Neutrophil (primary cell): ENCODE measurements around the gene ADCY9.

Experiments
- H3K27ac ChIP-seq: fragments of 200-600 bp; sonication (generic); 2 replicates; pipeline ENCODE4 v1.5.1; 2016; ENCODE audit warnings: mild to moderate bottlenecking, moderate library complexity
- H3K27me3 ChIP-seq: fragments of 200-600 bp; sonication (generic); 2 replicates; pipeline ENCODE4 v1.6.0; 2016; ENCODE audit warnings: mild to moderate bottlenecking
- H3K36me3 ChIP-seq: fragments of 200-600 bp; sonication (generic); 2 replicates; pipeline ENCODE4 v1.5.1; 2017
- H3K4me1 ChIP-seq, 2 experiments: fragments of 200-600 bp in 1 of 2; sonication (generic) in 1 of 2; 1 replicate in 1 of 2; 2 replicates in 1 of 2; pipeline versions ENCODE4 v1.5.1 to v1.6.1; 2013 to 2016; ENCODE audit warnings: low read depth in 1 of 2, low read length in 1 of 2, mild to moderate bottlenecking in 1 of 2, moderate library complexity in 1 of 2; ENCODE audit not compliant: control insufficient read depth in 1 of 2, insufficient read depth in 1 of 2
- H3K4me3 ChIP-seq, 2 experiments: fragments of 200-600 bp in 1 of 2; sonication (generic) in 1 of 2; 1 replicate in 1 of 2; 2 replicates in 1 of 2; pipeline ENCODE4 v1.5.1; 2013 to 2016; ENCODE audit warnings: low read depth in 1 of 2, low read length in 1 of 2, mild to moderate bottlenecking in 1 of 2, moderate library complexity in 1 of 2
- H3K9me3 ChIP-seq: fragments of 200-600 bp; sonication (generic); 2 replicates; pipeline ENCODE4 v1.5.1; 2016
- TF ChIP-seq, protein P1 (sequence below): fragments of 200-600 bp; sonication (generic); IDR thresholded peaks from 2 replicates; pipeline ENCODE4 v1.5.1; 2016; ENCODE audit warnings: antibody characterized with exemption

ADCY9 gene

DNA sequence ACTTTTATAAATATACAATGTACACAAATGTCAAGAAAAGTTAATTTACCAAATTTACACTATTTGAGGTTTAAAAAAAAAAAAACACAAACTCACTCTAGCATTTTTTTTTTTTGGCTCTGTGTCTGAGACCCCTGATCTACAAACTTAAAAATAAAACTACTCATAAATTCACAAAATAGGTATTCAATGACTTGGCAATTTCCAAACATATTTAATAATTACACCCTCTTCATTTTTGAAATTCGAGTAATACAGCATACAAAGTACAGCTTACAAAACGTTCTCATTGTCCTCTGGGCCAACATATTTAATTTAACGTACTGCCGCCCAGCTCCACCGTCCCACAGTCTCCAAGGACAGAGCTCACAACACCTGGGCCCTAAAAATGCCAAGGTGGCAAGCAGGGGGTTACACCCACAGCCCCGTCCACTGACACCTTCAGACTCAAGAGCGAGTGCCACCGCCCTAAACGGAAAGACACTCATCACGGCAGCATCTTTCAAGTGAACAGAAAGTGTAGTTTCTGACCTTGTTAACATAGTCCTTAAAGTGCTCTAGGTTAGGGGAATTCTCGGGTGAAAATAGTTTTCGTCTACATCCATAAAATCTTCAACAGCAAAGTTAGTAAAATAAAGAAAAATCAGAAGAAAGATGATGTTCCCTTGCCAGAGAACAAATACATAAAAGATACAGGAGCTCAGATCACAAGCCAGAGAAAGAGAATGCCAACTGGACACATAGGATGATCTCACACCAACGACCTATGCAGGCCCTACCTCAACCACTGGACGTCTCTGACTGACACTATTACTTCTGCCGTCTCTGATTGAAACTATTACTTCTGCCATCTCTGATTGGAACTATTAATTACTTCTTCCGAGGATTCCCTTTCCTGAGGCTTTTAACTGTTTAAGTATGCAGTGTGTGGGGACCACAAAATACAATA, 4.2 kb downstream of the ADCY9 start:
- peaks cover 5 to 9% of the 10 kb centered on the region in 2 experiments for H3K4me1 ChIP-seq
- H3K9me3 ChIP-seq: no peaks in the 10 kb centered on the region
- no peak overlapping the region for H3K27ac ChIP-seq
- H3K4me3 ChIP-seq: no peak overlapping the region
- TF ChIP-seq, protein P1, sequence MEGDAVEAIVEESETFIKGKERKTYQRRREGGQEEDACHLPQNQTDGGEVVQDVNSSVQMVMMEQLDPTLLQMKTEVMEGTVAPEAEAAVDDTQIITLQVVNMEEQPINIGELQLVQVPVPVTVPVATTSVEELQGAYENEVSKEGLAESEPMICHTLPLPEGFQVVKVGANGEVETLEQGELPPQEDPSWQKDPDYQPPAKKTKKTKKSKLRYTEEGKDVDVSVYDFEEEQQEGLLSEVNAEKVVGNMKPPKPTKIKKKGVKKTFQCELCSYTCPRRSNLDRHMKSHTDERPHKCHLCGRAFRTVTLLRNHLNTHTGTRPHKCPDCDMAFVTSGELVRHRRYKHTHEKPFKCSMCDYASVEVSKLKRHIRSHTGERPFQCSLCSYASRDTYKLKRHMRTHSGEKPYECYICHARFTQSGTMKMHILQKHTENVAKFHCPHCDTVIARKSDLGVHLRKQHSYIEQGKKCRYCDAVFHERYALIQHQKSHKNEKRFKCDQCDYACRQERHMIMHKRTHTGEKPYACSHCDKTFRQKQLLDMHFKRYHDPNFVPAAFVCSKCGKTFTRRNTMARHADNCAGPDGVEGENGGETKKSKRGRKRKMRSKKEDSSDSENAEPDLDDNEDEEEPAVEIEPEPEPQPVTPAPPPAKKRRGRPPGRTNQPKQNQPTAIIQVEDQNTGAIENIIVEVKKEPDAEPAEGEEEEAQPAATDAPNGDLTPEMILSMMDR: no peak
- no peaks in the 10 kb centered on the region for H3K36me3 ChIP-seq
- H3K27me3 ChIP-seq: peaks cover 28% of the 10 kb centered on the region

DNA sequence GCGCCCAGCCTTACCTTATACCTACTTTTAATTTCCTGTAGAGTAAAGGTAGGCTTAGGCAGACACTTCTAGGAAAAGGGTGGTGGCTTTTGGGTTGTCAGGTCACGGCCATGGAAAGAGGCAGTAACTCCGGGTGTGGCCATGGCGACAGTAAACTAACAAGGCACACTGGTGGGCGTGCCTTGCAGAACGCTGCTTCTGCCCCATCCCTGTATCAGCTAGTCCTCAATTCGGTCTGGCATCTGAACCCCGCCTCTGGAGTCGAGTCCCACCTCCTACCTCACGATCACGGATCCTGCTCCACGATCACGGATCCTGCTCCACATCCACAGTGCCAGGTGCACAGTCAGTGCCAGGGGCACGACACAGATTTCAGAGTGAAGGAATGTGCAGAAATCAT, 5.6 kb downstream of the ADCY9 start:
- TF ChIP-seq, protein P1: no peak
- Histone ChIP-seq H3K4me3 (no peak overlapping the region), H3K36me3 (no peaks in the 10 kb centered on the region), H3K4me1 (peaks cover 0 to 4% of the 10 kb centered on the region in 2 experiments), H3K27ac (no peak overlapping the region), H3K27me3 (peaks cover 22% of the 10 kb centered on the region), H3K9me3 (no peaks in the 10 kb centered on the region)

DNA sequence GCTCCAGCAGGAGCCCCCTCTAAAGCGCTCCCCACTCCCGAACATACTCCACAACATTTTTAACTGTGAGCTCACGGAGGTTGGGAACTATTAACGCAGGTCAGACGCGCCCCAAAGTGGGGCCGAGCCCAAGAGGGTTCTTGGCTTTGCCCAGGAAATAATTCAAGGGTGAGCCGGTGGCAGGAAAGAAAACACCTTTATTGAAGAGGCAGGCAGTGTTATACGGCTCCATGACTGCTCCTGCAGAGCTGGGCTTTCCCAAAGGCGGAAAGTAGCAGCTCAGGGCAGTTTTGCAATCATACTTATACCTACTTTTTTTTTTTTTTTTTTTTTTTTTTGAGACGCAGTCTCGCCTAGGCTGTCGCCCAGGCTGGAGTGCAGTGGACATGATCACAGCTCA, 6.2 kb downstream of the ADCY9 start:
- Histone ChIP-seq H3K36me3 (no peaks in the 10 kb centered on the region), H3K27ac (no peak overlapping the region), H3K4me3 (no peak overlapping the region), H3K27me3 (peaks cover 16% of the 10 kb centered on the region), H3K9me3 (no peaks in the 10 kb centered on the region), H3K4me1 (no peaks in the 10 kb centered on the region)
- TF ChIP-seq, protein P1: no peak

DNA sequence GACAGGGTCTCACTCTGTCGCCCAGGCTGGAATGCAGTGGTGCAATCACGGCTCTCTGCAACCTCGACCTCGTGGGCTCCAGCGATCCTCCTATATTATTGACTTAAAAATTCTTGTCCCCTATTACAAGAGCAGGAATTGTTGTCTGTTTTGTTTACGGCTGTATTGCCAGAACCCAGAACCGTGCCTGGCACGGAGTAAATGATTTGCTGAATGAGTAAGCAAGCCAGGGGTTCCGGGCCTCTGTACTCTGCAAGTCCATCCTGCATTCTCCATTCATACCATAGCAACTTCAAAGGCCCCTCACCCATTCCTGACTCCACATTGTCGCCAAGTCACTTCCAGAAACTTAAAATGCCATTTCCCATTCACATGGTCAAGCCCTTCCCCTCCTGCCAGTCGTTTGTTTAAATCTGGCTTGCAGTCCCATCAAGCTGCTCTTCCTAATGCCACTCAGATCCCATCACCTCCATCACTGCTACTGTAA, 6.9 kb downstream of the ADCY9 start:
- Histone ChIP-seq H3K4me3 (no peak overlapping the region), H3K9me3 (no peaks in the 10 kb centered on the region), H3K36me3 (no peaks in the 10 kb centered on the region), H3K27me3 (peaks cover 8% of the 10 kb centered on the region), H3K27ac (no peak overlapping the region), H3K4me1 (no peaks in the 10 kb centered on the region)
- TF ChIP-seq, protein P1: no peak

DNA sequence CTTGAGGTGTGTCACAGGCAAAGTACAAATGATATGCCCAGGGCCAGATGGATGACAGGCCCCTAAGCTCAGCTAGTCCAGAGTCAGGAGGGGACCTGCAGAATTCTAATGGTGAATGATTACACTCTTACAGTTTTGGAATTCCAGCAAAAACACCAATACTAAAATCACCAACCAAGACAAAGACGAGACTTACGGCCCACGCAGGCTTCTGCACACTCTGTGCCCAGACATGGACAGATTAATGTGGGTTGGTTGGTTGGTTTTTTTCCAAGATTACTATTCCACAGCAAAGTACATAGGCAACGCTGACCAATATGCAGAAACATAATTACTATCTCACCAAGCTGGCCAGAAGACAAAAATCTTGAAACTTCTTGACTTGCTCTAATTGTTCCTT, 9.7 kb downstream of the ADCY9 start:
- H3K36me3 ChIP-seq: no peaks in the 10 kb centered on the region
- no peak overlapping the region for H3K27ac ChIP-seq
- H3K4me3 ChIP-seq: no peak overlapping the region
- TF ChIP-seq, protein P1: no peak
- no peaks in the 10 kb centered on the region for H3K9me3 ChIP-seq
- H3K4me1 ChIP-seq: no peaks in the 10 kb centered on the region
- no peaks in the 10 kb centered on the region for H3K27me3 ChIP-seq
